ENCODE measurements around the gene HEMGN.

GRCh38 chr9:97985058-97985861 lies 47.3 kb upstream of the HEMGN start:
- TF ChIP-seq POLR2AphosphoS5 (IDR thresholded peaks at IDR 0.05) (no peak), CTCF (IDR thresholded peaks at IDR 0.05) (no peak), POLR2A (IDR thresholded peaks at IDR 0.05) (no peak), EP300 (IDR thresholded peaks at IDR 0.05) (no peak)

Measured in upper lobe of left lung (tissue), 4 donors.